ENCODE measurements around the gene ZNF276.

GRCh38 chr16:89690392-89690901, 30.9 kb upstream of the ZNF276 start:
- no peak for TF ChIP-seq CTCF (IDR thresholded peaks at IDR 0.05)
- TF ChIP-seq POLR2A (IDR thresholded peaks at IDR 0.05) = no peak

Measured in thyroid gland (tissue), 4 donors.